ENCODE results near the gene MAN2C1.
"Not testable (repeated sequence)": the region's sequence is repeated elsewhere in the genome, so short reads cannot be mapped to it uniquely, and the experiment has no call there.

The MAN2C1 gene

DNA sequence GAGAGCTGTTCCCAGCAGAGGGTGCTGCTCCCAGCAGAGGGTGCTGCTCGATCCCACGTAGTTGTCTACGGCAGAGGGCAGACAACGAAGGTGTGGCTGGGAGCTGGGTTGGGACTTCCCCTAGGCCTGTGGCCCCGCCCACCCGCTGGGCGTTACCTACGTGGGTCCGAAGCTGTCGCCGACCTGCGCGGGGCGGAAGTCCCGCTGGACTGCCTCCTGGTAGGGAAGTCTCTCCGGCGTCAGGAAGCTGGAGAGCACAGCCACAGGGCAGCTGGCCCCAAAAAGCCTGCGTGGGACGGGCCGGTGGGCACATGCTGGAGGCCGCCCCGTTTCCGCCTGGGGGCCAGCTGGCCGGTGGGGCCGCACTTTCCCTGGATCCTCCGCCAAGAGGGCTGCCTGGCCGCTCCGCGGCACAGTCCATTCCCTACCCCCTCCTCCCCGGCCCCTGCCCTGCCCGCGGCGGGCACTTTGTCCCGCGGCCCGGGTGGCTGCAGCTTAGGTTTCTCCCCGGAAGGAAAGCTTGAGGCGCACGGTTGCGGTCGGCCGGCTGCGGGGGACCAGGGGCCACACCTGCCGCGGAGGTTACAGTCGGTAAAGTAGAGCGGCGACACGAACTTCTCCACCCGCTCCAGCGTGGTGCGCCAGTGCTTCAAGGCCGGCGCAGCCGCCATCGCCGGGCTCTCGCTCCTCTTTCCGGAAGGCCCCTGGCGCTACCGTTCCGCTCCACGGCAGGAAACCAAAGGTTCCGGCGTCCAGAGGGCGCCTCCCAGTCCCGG is at the start of gene MAN2C1:
Gene MAN2C1 (minus strand): TSS at position 695 of the 776 bp plus-strand sequence. CDS start 24 bp downstream, at position 671.
- peak; percentile 86 for DNase-seq

DNA sequence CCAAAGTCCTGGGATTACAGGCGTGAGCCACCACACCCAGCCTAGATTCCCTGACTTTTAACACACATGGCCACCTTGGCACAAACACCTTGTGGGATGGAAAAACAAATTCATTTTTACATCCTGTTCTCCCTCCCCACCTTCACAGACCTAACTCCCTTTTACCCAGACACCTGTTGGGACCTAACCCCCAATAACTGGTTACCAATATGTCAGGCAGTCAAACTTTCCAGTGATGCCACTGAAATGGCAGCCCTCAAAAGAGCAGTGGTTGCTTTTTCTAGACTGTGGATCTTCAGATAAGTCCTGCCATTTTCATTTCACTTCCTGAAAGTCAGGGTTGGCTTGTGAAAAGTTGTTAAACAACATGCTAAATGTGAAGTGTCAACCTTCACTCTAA is 48.2 kb upstream of the MAN2C1 start:
- DNase-seq: no peak

DNA sequence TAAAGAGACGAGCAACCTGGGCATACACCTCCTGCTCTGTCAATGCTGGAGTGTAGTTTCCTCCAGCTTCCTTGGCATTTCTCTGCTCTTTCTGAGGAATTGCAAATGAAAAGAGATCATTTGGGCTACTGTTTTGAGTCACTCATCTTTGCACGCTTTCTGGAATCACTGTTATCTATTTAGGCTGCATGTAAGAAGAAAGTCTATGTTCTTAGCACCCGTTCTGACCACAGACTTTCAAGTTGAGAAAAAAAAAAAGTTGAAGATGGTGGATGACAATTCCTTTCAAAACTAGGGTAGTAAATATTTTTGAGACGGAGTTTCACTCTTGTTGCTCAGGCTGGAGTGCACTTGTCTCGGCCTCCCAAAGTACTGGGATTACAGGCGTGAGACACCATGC is 41.8 kb upstream of the MAN2C1 start:
- no peak for DNase-seq

DNA sequence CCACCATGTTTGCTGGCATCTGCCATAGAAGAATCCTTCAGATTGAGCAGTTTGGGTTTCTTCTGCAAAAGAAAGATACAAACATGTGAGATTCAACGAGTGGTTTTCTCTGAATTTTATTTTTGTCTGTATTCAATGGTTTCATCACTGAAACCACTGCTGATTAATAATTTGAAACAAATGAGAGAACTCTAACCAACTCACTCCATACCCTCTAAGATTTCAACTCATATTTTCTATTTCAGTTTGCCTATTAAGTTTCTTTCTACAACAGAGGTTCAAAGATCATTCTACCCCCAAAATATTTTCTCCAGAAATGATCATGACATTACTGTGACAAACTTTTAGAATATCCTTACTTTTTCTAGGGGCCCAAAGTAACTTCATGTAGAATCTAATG is 38.7 kb upstream of the MAN2C1 start:
- no peak for DNase-seq

DNA sequence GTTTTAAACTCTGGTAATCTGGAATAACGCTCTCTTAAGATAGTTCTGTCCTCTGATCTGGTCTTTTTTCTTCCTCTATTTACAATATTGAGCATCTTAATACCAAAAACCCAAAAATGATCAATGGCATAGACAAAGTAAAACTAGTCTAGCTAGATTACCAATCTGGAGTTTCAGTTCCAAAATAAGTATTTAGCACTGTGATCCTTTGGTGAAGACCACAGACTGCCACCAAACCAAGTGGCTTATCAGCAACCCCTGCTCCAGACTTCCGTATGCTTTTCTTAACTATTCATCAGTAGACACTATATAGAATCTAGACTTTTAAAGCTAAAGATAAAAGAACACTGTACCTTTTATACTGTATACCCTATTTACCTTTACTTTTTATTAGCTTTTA is 35.5 kb upstream of the MAN2C1 start:
- DNase-seq: no peak

DNA sequence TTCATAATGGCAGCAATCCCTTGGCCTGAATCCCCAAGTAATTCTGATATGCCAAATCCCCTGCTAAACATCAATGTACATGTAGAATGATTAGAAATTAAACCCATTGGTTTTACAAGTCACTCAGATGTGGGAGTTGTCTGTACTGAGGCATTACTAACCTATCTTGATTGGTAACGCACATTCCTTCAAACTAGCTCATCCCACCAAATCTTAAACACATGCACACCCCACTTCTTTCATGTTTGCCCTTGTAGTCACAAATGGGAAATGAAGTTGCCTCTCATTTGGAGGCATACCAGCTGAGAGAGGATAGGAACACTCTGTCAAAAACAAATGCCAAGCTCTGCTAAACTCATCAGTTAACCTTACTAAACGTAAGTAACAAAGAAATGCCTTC is 29.1 kb upstream of the MAN2C1 start:
- no peak for DNase-seq

DNA sequence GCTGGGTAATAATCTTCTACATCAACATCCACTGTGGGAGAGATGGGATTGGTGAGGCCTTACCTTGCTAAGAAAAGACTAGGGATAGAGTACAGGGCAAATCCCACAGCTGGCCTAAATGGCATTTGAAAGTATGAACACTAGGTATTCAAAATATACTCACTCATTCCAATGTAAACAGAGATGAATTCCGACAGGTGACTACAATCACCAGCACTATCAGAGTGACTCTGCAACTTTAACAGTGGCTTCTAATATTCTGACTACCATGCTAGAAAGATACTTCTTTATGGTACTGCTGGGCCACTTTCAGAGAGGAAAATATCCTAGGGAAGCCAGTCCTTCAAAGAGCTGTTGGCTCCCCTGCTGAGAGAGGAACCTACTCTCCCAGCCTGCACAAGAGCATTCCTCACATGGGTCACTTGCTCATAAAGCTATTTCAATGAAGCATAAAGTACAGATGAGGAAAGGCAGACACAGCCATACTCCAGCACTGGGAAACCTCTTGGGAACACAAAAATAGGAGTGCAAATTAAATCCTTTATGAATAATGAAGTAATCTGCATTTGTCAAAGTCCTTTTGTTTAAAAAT is 21.5 kb upstream of the MAN2C1 start:
- no peak for DNase-seq

DNA sequence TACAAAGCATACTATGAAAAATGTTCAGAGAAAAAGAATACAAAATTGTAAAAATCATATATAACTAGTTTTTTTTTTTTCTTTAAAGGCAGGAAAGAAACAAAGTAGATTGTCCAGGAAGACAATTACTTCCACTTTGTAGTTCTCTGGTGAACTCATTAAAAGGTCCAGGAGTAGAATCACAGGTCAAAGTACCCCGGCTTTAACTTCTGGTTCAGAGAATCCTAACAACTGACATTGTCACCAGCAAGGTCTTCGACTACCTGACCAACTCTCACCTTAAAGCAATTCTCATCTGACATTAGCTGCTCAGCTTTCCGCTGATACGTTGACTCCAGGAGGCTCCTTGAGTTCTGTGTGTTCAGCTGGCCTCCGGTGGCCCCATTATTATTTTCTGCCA is 15.6 kb upstream of the MAN2C1 start:
- DNase-seq: not testable (repeated sequence)

DNA sequence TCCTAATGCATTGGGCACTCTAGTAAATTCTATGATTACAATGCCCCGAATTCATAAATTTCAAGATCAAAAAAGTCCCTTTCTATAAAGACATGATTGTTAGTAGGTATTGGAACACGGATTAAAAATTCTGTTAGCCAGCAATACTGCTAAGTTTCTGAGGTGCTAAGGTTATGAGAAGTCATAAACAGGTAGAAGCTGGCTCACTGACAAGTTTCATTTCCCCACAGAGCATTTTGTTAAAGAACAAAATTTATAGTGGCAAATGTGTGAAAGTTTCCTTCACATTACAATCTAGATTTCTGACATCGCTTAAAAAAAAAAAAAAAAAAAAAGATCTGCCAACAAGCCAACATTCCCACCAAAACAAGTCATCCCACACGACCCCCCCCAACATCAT is 12.4 kb upstream of the MAN2C1 start:
- DNase-seq: no peak

DNA sequence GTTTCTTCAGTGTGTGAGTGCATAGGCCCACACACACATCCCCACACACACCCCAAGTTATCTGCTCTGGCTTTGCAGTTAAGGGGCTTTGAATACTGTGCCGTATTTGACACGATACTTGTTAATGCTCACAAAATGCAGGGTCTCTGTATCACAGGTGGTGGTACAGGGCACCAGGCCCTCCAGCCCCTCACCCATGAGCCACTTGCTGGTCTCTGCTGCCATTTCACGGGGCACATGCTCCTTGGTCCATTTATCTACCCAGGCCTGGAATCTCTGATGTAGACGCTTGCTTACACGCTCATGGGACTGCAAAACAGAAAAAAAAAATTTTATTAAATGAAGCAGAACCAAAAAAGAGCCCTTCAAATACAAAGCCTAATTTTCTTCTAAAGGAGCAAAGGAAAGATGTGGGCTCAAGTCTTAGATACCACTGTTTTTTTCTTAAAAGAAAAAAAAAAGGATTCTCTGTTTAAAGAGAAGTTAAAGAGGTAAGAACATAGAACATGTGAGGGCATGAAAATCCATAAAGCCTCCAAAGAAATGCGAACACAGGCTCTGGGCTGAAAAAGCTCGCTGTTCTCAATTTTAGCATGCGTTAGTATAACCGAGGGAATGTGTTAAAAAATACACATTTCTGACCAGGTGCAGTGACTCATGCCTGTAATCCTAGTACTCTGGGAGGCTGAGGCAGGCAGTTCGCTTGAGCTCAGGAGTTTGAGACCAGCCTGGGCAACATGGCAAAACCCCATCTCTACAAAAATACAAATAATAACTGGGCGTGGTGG is 3.7 kb upstream of the MAN2C1 start:
- no peak for DNase-seq

DNA sequence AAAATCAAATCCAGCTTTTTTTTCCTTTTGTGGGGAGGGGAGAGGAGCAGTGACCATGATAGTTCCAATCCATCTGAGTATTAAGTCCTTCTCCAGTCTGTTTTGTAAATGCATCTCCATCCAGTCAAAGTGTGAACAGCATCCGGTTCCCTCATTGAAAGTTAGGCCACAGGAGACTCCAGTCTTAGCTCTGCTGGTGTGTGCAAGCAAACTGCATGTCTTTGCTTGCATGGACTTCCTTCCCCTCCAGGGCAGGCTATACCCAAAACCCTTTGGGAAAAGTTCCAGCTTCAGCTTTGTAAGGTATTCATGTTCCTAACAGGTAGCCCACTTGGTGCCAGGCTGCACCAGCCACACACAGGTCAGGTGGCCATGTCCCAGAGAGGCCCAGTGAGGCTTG is 3.1 kb upstream of the MAN2C1 start:
- DNase-seq: no peak

DNA sequence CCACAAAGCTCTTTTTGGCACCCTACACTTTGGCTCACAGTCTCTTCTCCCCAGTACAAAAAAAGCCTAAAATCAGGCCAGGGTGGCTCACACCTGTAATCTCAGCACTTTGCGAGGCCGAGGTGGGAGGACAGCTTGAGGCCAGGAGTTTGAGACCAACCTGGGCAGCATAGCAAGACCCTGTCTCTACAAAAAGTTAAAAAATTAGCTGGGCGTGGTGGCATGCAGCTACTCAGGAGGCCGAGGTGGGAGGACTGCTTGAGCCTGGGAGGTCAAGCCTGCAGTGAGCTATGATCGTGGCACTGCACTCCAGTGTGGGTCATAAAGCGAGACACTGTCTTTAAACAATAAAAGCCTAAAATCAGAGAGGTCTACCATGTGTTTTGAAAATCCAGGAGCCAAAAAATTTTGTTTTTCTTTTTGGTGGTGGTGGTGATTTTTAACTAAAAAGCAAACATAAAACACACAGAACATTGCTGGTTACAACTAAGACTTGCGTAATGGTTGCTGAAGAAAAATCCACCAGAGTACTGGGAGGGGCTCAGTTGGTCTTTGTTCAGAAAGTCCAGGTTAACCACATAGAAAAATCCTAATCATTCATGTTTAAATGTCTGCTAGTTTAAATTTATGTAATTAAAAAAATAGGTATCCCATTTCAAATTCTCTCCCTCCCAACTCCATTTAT is 1.6 kb upstream of the MAN2C1 start:
- DNase-seq: no peak

DNA sequence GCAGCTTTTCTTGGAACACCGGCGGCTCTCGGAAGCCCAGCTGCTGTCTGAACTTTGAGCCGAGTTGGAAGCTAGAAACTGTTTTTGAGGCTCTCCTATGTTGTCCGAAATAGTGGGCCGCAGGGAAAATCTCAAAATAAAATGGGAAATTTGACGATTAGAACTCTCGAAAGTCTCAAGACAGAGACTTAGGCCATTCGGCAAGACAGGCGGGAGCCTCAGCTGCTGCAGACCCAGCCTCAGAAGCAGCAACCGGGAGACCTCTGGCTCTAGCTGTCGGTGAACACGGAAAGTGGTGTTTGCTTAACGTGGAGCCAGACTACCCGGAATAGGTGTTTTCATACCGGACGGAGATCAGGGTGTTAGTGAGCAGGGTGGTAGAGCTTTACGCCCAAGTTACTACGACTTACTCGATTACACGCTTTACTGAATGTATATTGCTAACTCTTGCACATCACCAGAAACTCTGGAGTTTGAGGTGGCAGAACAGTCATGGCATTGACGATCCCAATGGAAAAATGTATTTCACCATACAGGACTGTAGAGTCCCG is 357 bp upstream of the MAN2C1 start:
- DNase-seq: no peak

DNA sequence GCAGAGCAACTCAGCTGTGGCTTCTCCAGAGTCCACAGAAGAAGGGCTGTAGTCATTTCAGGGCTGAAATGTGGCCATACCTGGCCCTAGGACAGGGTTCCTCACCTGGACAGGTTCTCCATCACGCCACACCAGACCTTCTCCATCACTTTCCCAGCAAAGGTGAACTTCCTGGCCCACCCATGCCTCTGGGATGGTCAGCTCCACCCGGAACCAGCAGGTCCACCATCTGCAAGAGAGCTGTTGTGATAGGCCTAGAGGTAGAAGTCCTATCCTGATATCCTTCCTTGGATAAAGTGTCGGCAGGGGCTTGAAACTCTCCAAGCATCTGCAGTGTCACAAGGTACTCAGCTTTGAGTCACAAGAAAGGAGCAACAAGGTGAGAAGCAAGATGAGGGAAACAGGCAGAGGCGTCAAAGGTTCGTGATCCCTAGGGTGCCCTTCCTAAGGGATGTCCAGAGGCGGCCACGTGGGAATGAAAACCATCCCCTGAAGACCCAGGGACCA is 948 bp downstream of the MAN2C1 start:
- no peak for DNase-seq

DNA sequence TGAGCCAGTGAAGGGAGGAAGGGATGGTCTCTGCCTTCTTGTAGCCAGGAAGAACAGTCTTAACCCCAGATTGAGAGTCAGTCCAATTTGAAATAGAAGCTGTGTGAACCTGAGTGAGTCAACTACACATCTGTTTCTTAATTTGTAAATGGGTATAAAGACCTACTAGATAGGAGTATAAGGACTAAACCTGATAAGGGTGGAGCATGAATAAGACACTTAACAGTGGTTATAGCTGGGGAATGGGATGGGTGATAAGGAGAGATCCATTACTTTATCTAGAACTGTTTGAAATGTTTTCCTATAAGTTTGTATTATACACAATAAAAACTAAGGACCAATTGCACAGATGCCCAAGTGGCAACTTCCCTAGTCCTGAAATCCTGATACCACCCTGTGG is 1.4 kb downstream of the MAN2C1 start:
- DNase-seq: no peak

DNA sequence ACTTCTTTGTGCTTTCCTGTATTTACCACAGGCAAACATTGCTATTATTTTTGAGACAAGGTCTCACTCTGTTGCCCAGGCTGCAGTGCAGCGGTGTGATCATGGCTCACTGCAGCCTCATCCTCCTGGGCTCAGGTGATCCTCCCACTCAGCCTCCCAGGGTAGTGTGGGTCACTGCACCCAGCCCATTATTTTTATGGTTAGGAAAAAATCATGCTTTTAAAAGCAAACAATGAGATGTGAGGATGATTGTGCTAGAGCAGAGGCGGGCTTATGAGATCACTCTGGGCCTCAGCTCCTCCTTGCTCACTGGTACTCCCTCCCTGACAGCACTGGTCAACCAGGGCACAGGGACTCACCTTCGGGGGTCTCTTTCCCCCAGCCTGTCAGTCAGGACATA is 2.2 kb downstream of the MAN2C1 start:
- no peak for DNase-seq

DNA sequence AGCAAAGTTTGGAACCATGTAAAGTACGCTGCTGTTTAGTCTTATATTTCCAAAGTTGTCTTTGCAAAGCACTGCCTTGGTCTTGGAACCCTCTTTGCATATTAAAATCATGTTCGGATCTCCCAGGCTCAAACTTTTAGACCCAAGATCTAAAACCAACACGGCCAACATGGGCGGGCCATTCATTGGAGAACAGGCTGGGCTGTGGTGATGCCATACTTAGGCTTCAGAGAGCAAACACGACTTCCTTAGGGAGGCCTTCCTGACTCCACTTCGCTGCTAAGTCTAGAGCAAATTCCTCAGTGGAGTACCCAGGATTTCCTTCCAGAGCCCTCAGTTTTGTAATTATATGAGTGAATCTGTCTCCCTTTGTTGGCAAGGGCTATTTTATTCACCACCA is 3.5 kb downstream of the MAN2C1 start:
- DNase-seq: no peak

DNA sequence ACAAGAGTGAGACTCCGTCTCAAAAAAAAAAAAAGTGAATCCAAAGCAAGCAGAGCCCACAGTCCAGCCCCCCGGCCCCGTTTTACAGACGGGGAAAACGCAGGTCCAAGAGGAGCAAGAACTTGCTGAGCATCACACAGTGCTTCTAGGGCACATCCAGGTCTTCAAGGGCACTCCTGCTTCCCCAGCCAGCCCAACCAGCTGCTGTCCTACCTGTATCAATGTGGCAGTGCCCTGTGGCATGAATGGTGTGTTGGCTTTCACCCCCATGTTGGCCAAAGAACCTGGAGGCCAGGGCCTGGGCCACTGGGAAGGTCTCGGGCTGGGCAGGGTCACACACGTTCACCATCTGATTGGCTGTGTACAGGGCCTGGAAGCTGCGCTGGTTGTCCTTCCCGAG is 4.6 kb downstream of the MAN2C1 start:
- no peak for DNase-seq

DNA sequence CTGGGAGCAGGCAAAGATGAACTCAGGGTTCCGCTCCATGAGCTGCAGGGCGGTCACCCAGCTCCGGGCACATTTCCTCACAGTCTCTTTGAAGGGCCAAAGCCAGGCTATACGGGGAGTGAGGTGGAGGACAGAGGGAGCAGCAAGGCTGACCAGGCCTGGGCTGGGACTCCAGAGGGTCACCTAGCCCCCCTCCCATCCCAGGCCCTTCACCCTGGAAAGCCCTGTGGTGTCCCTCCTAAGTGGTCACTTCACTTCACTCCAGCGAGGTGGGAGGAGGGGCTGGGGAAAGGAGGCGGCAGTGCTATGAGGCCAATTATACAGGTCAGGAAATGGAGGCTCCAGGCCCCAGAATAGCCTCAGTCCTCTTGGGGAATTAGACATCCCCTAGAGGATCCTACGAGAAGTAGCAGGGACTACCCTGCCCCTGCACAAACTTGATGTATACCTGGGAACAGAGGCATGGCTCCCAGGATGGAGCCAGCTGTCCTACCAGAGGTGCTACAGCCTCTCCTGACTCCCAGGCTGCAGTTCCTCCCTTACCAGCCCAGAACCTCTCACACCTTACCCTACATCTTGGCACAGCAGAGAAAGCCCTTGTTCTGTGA is 5.7 kb downstream of the MAN2C1 start:
- no peak for DNase-seq

DNA sequence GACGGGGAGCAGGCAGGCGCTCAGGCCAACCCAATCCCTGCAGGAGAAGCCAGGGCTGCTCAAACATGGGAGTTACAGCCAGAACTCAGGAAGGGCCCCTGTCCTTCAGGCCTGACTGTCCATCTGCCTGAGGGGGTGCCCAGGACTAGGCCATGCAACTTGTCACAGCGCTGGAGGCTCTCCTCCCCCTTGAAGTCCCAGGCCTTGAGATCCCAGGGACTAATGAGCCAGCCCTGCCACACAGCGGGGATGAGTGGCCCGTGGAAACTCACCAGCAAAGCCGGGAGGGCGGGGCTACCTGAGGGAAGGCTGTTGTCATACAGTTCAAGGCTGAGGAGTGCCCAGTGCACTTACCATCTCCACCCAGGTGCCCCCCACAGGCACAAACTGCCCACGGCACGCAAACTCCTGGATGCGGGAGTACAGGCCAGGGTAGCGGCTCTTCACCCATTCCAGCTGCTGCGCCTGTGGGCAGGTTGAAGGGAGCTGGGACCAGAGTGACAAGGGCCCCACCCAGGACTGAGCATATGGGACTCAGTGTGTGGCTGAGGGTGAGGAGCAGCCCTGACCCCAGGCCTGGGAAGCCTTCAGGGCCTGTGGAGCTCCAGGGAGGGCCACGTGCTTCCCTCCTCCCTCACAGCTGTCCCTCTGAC is 6.3 kb downstream of the MAN2C1 start:
- DNase-seq: no peak

DNA sequence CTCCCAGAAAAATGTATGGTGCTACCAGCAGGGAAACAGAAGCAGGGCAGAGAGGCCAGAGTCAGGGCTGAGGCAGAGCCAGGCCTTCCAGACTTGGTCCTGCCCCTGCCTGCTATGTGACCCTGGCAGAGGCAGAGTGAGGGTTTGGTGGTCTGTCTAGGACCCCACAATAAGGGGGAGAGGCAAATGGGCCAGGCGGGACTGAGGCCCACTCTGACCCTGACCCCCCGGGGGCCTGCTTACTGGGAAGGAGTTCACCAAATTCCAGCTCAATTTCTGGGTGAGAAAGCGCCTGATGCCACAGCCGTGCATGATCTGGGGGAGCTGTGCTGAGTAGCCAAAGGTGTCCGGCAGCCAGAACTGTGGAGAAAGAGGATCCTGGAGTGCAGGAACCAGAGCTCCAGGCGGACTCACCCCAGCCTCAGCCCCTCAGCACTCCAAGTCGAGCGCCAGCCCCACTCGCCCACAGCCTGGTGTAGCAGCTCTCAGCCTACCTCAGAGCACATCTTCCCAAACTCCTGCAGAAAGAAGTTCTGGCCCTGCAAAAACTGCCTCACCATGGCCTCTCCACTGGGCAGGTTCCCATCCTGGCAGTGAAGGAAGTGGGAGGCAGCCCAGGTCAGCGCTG is 6.9 kb downstream of the MAN2C1 start:
- no peak for DNase-seq

All from activated gamma-delta T cell treated with Interleukin-2 at 50 U/mL for 16 hours (primary cell).